Coronary artery (tissue), 2 donors: ENCODE results near the gene CCR5AS.
A peak's percentile ranks its signal among the peaks of the same experiment; 100 is the strongest.
"Not testable (repeated sequence)": the region's sequence is repeated elsewhere in the genome, so short reads cannot be mapped to it uniquely, and the experiment has no call there.

ENCODE experiments used
- DNase-seq: peaks from one replicate; pipeline ENCODE4 v3.0.0-alpha.2; 2017; ENCODE audit warnings: low spot score
- H3K27ac ChIP-seq, 2 donors: fragments of 200-600 bp; sonication (generic); one replicate each; pipeline ENCODE4 v1.5.1; 2016 to 2019
- H3K4me3 ChIP-seq: fragments of 200-600 bp; sonication (generic); 2 replicates; pipeline ENCODE4 v1.5.1; 2016; ENCODE audit warnings: mild to moderate bottlenecking, moderate library complexity
- TF ChIP-seq, protein P1 (sequence below): fragments of 200-600 bp; sonication (generic); IDR thresholded peaks from one replicate; pipeline ENCODE4 v1.5.1; 2019; ENCODE audit warnings: antibody characterized with exemption

The CCR5AS gene

DNA sequence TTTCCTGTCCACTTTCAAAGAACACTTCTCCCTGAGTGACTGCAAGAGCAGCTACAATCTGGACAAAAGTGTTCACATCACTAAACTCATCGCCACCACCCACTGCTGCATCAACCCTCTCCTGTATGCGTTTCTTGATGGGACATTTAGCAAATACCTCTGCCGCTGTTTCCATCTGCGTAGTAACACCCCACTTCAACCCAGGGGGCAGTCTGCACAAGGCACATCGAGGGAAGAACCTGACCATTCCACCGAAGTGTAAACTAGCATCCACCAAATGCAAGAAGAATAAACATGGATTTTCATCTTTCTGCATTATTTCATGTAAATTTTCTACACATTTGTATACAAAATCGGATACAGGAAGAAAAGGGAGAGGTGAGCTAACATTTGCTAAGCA lies 2.0 kb upstream of the CCR5AS start:
- H3K27ac ChIP-seq = no peak overlapping the region
- TF ChIP-seq, protein P1, sequence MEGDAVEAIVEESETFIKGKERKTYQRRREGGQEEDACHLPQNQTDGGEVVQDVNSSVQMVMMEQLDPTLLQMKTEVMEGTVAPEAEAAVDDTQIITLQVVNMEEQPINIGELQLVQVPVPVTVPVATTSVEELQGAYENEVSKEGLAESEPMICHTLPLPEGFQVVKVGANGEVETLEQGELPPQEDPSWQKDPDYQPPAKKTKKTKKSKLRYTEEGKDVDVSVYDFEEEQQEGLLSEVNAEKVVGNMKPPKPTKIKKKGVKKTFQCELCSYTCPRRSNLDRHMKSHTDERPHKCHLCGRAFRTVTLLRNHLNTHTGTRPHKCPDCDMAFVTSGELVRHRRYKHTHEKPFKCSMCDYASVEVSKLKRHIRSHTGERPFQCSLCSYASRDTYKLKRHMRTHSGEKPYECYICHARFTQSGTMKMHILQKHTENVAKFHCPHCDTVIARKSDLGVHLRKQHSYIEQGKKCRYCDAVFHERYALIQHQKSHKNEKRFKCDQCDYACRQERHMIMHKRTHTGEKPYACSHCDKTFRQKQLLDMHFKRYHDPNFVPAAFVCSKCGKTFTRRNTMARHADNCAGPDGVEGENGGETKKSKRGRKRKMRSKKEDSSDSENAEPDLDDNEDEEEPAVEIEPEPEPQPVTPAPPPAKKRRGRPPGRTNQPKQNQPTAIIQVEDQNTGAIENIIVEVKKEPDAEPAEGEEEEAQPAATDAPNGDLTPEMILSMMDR = no peak
- no peak overlapping the region for H3K4me3 ChIP-seq
- peak; percentile 35 for DNase-seq

DNA sequence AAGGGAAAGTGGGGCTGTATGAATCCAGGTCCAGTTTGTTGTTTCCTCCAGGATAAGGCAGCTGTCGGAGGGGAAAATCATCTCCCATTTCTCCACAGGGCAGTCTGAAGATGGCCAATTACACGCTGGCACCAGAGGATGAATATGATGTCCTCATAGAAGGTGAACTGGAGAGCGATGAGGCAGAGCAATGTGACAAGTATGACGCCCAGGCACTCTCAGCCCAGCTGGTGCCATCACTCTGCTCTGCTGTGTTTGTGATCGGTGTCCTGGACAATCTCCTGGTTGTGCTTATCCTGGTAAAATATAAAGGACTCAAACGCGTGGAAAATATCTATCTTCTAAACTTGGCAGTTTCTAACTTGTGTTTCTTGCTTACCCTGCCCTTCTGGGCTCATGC lies 1.1 kb upstream of the CCR5AS start:
- H3K4me3 ChIP-seq = peak overlapping the region; percentile 62
- peak; percentile 50 for DNase-seq
- peak overlapping the region in 1 of 2 donors; percentile 85 for H3K27ac ChIP-seq
- TF ChIP-seq, protein P1 = no peak

DNA sequence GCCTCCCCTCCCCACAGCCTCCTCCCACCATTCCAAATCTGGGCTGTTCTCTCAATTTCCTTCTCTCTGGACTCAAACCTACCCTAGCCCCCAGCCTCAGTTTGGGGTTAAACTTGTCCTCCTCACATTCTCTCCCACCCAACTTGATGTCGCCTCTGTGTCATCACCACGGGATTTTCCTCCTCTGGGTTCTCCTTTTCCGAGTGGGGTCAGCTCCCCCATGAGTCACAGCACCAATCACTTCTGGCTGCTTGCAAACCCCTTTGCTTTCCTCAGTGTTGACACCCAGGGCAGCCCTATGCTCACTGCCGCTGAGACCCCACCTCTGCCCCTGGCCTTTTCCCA lies 451 bp downstream of the CCR5AS start:
- TF ChIP-seq, protein P1 = no peak
- peak overlapping the region; percentile 32 to 85 for H3K27ac ChIP-seq
- no peak for DNase-seq
- H3K4me3 ChIP-seq = peak overlapping the region; percentile 62

DNA sequence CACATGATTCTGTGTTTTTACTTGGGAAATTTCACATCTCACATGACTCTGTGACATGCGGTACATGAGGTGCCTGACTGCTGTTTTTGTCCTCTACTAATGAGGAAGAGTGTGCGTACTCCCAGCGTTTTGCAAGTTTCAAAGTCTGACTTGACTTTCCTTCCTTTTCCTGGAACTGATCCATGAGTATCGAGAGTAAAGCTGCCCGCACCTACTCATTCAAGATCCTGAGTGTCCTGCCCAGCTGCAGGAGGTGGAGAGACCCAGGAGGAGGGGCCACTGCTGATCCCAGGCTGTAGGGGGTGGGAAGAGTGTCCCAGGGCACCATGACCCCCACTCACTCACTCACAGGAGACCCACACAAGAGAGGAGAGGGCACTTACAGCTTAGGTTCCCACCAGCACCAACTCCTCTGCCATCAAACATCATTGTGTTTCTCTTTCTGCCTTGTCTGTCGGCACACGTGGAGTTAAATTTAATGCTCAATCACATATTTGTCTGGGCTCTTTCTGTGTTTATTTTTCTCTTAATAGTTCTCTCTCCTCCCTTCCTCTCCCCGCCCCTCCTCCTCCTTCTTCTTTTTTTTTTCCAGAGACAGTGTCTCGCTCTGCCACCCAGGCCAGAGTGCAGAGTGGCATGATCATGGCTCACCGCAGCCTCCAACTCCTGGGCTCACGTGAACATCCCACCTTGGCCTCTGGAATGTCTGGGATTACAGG lies 1.4 kb downstream of the CCR5AS start:
- Histone ChIP-seq H3K4me3 (peak overlapping the region; percentile 47), H3K27ac (peak overlapping the region; percentile 32 to 85)
- DNase-seq = no peak
- TF ChIP-seq, protein P1 = no peak

DNA sequence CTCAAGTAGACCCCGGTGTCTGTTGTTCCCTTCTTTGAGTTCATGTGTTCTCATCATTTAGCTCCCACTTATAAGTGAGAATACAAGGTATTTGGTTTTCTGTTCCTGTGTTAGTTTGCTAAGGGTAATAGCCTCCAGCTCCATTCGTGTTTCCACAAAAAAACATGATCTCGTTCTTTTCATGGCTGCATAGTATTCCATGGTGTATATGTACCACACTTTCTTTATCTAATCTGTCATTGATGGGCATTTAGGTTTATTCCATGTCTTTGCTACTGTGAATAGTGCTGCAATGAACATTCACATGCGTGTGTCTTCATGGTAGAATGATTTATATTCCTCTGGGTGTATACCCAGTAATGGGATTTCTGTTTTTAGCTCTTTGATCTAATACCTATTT lies 4.0 kb downstream of the CCR5AS start:
- H3K27ac ChIP-seq, DNase-seq, H3K4me3 ChIP-seq: not testable (repeated sequence)

DNA sequence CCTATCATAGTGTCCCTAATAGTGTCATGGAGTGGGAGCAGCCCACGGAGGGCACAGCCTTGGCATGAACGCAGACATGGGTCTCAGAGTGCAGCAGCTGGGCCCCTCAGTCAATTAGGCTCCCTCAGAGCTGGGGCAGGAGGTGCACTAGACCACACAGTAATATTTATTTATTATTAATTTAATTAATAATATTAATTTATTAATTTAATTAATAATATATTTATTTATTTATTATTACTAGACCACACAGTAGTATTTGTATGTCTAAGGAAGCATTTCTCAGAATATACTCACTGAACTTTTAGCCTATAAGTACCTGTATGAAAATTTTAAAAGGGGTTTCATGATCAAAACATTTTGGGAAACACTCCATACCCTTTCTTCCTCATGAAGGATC lies 5.3 kb downstream of the CCR5AS start:
- TF ChIP-seq, protein P1 = no peak
- no peak for DNase-seq
- Histone ChIP-seq H3K4me3 (no peak overlapping the region), H3K27ac (no peak overlapping the region)

DNA sequence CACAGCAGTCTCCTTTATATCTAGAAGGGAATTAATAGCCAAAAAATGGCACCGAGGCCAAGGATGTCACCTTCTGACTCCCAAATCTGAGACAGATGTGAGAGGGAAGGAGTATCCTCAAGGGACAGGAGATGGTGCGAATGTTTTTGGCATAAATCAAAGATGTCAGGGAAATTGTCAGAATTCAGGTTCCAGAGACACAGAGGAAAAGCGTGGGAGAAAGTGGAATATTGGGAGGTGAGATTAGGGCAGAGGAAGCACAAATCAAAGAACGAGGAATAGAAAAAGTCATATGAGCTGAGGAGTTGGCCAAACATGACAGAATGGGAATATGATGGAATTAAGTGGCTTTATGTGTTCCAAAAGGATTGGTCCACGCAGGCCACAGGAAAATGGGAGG lies 6.0 kb downstream of the CCR5AS start:
- no peak for DNase-seq
- TF ChIP-seq, protein P1 = no peak
- no peak overlapping the region for H3K4me3 ChIP-seq
- H3K27ac ChIP-seq = no peak overlapping the region
